GM18498 (cell line): Measurements from ENCODE around the gene IFITM5.

ENCODE experiments used
- ATAC-seq: cut with Tn5 transposase; IDR thresholded peaks from one replicate; pipeline ENCODE4 v1.9.1; 2021; ENCODE audit warnings: mild to moderate bottlenecking, moderate library complexity; ENCODE audit not compliant: unreplicated experiment

IFITM5 gene

GRCh38 chr11:285021-285893, 14.1 kb downstream of the IFITM5 start:
- ATAC-seq = no peak

DNA sequence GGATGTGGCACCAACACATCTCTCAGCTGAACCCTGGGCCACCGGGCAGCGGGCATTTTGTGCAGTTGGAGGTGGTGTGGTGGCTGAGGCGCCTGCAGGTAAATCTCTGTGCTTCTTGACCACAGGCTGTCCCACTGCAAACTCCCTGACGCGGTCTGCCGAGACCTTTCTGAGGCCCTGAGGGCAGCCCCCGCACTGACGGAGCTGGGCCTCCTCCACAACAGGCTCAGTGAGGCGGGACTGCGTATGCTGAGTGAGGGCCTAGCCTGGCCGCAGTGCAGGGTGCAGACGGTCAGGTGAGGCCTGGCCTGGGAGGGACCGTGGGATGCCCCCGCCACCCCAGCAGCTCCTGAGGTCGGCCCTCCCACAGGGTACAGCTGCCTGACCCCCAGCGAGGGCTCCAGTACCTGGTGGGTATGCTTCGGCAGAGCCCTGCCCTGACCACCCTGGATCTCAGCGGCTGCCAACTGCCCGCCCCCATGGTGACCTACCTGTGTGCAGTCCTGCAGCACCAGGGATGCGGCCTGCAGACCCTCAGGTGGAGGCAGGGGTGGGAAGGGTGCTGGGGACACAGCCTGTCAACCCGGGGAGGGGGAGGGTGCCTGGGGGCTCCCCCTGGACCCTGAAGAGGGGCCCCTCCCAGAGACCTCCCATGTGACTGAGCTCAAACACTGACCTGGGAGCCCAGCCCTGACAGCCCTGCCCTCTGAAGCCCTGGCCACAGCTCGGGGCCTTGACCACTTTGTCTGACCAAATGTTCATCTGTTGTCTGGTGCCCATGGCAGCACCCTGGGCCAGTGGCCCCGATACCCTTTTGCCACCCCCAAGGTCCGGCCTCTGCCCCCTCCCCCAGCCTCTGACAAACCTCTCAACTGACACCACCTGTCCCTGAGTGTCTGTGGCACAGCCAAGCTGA, 15.0 kb downstream of the IFITM5 start:
- ATAC-seq = no peak

DNA sequence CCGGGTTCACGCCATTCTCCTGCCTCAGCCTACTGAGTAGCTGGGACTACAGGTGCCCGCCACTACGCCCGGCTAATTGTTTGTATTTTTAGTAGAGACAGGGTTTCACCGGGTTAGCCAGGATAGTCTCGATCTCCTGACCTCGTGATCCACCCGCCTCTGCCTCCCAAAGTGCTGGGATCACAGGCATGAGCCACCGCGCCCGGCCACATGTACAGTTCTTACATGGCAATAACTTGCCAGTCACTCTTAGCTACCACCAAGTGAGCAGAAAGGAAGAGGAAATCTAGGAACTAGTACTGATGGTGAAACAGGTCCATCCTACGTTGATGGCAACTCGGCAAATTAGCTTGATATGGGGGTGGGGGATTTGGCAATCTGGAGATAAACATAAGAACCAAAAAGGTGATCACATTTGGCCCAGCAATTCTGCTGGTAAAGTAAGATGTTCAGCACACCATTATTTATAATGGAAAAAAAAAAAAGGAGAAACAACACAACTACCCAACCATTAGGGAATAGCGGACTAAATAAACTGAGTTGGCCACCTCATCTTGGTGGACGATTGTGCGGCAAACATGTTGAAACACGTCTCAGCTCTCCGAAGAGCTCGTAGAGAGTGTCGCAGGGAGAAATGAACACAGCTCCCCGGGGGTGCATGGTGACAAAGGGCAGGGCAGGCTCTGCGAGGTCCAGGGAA, 15.8 kb downstream of the IFITM5 start:
- no peak for ATAC-seq

DNA sequence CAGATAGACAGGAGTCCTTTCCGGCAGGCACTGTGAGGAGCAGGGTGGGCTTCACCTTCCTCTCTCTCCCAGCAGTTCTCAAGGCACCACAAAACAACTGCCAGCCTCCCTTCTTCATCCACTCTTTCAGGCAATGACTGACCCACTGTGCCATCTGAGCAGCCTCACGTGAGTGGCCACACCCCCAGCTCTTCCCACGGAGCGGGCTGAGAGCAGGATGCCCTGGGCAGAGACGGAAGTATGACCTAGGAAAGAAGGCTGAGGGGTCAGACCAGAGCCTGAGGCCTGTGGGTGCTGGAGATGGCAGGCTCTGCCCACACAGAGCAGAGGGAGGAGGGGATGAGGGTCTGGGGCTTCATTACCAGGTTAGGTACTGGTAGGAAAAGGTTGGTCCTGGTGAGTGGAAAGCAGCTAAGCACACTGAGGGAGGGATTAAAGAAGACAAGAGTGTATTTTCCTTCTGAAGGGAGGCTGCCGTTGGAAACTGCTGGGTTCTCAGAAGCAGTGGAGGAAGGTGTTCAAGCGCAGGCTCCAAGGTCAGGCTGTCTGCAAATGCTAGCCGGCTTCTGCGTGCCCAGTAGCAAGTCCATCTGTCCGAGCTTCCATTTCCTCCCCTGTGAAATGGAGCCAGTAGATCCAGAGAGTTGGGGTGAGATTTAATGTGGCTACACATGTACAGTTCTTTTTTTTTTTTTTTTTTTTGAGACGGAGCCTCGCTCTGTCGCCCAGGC, 16.5 kb downstream of the IFITM5 start:
- no peak for ATAC-seq

DNA sequence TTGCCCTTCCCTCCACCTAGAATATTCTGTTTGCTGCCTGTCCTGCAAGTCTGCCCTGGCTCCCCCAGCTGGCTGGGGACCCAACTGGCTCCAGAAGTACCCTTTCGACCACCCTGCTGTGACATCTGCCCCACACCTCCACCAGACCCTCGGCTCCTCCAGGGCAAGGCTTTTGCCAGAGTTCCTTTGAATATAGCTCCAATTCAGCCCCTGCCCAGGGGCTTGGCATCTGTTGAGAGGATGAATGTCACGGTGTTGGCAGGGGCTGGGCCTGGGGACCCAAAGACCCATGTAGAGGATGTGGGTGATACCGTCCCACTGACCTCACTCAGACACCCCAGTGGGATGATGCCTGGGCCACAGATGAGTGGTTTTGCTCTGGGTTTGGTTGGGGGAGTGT, 17.2 kb downstream of the IFITM5 start:
- ATAC-seq = no peak

- no peak for ATAC-seq
Observed at GRCh38 chr11:281486-282161, 17.7 kb downstream of the IFITM5 start.

- no peak for ATAC-seq
Observed at GRCh38 chr11:280706-281485, 18.4 kb downstream of the IFITM5 start.

DNA sequence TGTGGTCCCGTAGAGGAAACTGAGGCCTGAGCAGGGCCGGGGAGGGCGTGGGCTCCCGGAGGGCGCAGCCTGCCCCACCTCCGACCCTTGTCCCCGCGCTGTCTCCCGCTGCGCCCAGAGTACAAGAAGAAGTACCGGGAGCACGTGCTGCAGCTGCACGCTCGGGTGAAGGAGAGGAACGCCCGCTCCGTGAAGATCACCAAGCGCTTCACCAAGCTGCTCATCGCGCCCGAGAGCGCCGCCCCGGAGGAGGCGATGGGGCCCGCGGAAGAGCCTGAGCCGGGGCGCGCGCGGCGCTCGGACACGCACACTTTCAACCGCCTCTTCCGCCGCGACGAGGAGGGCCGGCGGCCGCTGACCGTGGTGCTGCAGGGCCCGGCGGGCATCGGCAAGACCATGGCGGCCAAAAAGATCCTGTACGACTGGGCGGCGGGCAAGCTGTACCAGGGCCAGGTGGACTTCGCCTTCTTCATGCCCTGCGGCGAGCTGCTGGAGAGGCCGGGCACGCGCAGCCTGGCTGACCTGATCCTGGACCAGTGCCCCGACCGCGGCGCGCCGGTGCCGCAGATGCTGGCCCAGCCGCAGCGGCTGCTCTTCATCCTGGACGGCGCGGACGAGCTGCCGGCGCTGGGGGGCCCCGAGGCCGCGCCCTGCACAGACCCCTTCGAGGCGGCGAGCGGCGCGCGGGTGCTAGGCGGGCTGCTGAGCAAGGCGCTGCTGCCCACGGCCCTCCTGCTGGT, 19.2 kb downstream of the IFITM5 start:
- ATAC-seq = no peak

DNA sequence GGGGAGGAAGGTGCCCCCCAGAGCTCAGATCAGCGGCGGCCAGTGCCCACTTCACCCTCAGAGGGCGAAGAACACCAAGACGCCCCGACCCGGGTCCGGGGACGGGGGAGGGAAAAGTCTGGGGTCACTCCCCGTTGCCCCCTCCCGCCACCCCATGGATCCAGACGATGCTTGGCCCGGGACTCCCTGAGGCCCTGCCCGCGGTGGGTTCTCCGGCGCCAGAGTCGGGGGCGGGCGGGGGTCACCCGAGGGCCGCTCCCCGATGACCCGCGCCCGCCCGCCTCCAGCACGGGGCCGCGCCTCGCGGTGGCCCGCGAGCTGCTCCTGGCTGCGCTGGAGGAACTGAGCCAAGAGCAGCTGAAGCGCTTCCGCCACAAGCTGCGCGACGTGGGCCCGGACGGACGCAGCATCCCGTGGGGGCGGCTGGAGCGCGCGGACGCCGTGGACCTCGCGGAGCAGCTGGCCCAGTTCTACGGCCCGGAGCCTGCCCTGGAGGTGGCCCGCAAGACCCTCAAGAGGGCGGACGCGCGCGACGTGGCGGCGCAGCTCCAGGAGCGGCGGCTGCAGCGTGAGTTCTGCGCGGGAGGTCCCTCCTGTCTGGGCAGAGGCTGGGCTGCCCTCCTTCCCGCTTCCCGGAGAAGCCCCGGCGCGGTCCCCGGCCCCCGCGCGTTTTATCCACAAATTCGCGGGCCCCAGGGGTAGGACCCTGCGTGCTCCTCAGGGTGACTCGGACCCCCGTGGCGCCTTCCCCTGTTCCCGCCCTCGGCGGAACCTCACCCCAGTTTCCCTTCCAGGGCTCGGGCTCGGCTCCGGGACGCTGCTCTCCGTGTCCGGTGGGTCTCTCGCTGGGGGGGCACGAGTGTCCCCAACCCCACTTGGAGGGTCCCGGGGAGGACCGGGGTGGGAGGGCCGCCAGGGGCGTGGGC, 20.0 kb downstream of the IFITM5 start:
- ATAC-seq = no peak

GRCh38 chr11:278001-278951, 21.1 kb downstream of the IFITM5 start, which contains the start of gene NLRP6:
Gene NLRP6, plus strand, starts transcription at chr11:278407. Its CDS starts 163 bp downstream, at chr11:278570.
- no peak for ATAC-seq

GRCh38 chr11:276219-276618, 23.1 kb downstream of the IFITM5 start:
- no peak for ATAC-seq

GRCh38 chr11:272931-273198, 26.5 kb downstream of the IFITM5 start:
- no peak for ATAC-seq

- no peak for ATAC-seq
Observed at GRCh38 chr11:272195-272930, 27.0 kb downstream of the IFITM5 start.

GRCh38 chr11:271319-271715, 28.0 kb downstream of the IFITM5 start:
- ATAC-seq = no peak

DNA sequence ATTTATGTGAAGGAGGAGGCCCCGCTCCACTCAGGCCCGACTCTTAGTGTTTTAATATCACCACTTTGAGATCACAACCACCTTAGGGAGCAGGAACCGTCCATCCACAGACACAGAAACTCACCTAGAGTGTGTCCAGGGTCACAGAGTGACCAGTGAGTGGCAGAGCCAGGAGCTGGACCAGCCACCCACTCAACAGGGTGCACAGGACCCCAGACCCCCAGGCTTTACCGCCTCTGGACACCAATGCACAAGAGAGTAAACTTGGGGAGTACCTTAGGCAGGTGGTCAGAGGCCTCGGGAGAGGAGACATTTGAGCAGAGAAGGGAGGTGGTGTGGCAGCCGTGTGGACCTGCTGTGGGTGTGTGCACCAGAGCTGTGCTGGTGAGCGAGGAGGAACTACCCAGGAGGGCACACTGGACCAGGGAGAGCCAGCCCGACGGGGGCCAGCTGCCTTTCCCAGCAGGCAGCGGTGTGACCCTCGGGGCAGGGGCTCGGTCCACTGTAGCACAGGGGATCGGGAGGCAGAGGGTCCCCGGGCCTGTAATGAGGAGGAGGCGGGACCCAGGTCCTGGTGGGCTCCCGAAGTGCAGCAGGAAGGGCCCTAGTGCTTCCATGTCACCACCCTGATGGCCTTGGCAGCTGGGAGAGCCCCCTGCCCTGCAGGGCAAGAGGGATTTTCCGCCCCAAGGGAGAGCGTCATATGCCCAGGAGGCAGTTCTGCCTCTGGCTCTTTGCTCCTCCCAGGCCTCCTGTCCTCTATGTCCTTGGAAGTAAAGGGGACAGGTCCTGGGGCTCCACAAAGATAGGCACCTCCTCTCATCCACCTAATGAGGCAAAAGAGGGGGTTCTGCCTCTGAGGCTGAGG, 28.6 kb downstream of the IFITM5 start:
- ATAC-seq = no peak
